ENCODE measurements around the gene FLNB. TPM values are rescaled to one million over a fixed set of nuclear protein-coding genes. Genes with fewer than 3 reads are reported as not detected.

Gene FLNB
- total RNA-seq, 2 donors from 2014 or later: 104 to 121 TPM

DNA sequence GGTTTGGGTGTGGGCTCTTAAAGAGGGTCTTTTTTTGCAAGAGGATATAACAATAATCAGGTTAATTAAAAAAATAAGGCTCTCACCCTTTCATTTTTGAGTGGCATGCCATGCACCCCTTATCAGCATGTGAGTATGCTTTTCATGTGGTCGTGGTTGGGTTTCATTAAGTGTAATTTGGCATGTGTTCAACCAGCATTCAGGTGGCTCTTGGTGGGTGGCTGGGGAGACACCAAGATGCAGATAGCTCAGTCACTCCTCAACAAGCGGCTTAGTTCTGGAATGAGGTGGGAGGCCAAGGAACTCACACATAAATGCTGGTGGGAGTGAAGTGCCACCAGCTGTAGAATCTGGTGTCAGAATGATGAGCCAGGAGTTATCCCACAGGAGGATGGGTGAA is 66.8 kb downstream of the FLNB start:
- no peak overlapping the region for H3K4me3 ChIP-seq
- no peaks in the 10 kb centered on the region for H3K9me3 ChIP-seq
- intact Hi-C loops (cut with DNase I): no loop called here
- H3K4me1 ChIP-seq: peaks cover 27% of the 10 kb centered on the region
- ATAC-seq (no peak), DNase-seq (no peak)
- no peak overlapping the region for H3K27ac ChIP-seq
- no peak for TF ChIP-seq POLR2A (IDR thresholded peaks at IDR 0.05)
- no peak for TF ChIP-seq CTCF (IDR thresholded peaks at IDR 0.05)
- WGBS, 2 donors: 50% methylated on average over 2 of the region's 2 CpGs
- no peaks in the 10 kb centered on the region for H3K27me3 ChIP-seq
- H3K36me3 ChIP-seq (replicated peaks in 1 of 2; ENCODE audit: insufficient read depth in 1 of 2, low read depth in 2 of 2): peaks cover 5 to 11% of the 10 kb centered on the region in 2 donors

- H3K27me3 ChIP-seq: no peaks in the 10 kb centered on the region
- H3K9me3 ChIP-seq: no peaks in the 10 kb centered on the region
- H3K4me1 ChIP-seq: peaks cover 15% of the 10 kb centered on the region
- no peak overlapping the region for H3K4me3 ChIP-seq
- DNase-seq (no peak), ATAC-seq (no peak)
- no peak overlapping the region for H3K27ac ChIP-seq
- intact Hi-C loops (cut with DNase I): no loop called here
- H3K36me3 ChIP-seq (replicated peaks in 1 of 2; ENCODE audit: insufficient read depth in 1 of 2, low read depth in 2 of 2): peaks cover 5 to 16% of the 10 kb centered on the region in 2 donors
- TF ChIP-seq CTCF (IDR thresholded peaks at IDR 0.05) (no peak), POLR2A (IDR thresholded peaks at IDR 0.05) (no peak)
Measured at GRCh38 chr3:58077596-58078285, 69.5 kb downstream of the FLNB start.

GRCh38 chr3:58078610-58079009 is 70.4 kb downstream of the FLNB start:
- intact Hi-C loops (cut with DNase I): no loop called here
- TF ChIP-seq POLR2A (IDR thresholded peaks at IDR 0.05): no peak
- TF ChIP-seq CTCF (IDR thresholded peaks at IDR 0.05): no peak
- no peak overlapping the region for H3K27ac ChIP-seq
- H3K4me3 ChIP-seq: no peak overlapping the region
- ATAC-seq (no peak), DNase-seq (no peak)
- H3K27me3 ChIP-seq: no peaks in the 10 kb centered on the region
- peaks cover 5 to 17% of the 10 kb centered on the region in 2 donors for H3K36me3 ChIP-seq (replicated peaks in 1 of 2; ENCODE audit: insufficient read depth in 1 of 2, low read depth in 2 of 2)
- H3K4me1 ChIP-seq: peaks cover 11% of the 10 kb centered on the region
- no peaks in the 10 kb centered on the region for H3K9me3 ChIP-seq
- WGBS, 2 donors: 79 to 84% methylated on average over 4 of the region's 4 CpGs

DNA sequence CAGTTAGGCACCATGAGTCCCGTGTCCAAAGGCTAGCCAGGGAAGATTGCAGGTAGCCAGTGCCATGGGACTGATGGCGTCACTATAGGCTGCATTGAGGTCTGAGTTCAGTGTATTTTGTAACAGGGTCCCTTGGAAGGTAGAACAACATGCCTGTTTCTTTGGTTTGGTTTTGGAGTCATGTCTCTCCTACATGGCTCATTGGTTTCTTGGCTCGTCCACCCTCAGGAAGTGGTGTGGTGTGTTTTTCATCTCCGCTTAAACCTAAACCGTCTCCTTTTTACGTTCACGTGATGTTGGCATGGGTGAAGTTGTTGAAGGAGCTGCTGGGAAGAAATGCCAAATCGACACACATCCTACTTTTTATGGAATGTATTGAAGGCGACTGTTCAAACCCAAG is 71.6 kb downstream of the FLNB start:
- intact Hi-C loops (cut with DNase I): no loop called here
- DNase-seq: no peak
- Histone ChIP-seq H3K9me3 (no peaks in the 10 kb centered on the region), H3K27me3 (no peaks in the 10 kb centered on the region), H3K4me1 (peaks cover 5% of the 10 kb centered on the region), H3K4me3 (no peak overlapping the region), H3K27ac (no peak overlapping the region), H3K36me3 (replicated peaks in 1 of 2; ENCODE audit: insufficient read depth in 1 of 2, low read depth in 2 of 2) (peaks cover 5 to 17% of the 10 kb centered on the region in 2 donors)
- no peak for ATAC-seq
- WGBS, 2 donors: 85 to 92% methylated on average over 9 of the region's 9 CpGs
- TF ChIP-seq POLR2A (IDR thresholded peaks at IDR 0.05) (no peak), CTCF (IDR thresholded peaks at IDR 0.05) (no peak)

- no peak for TF ChIP-seq CTCF (IDR thresholded peaks at IDR 0.05)
- TF ChIP-seq POLR2A (IDR thresholded peaks at IDR 0.05): no peak
- intact Hi-C loops (cut with DNase I): no loop called here
- H3K27ac ChIP-seq: no peak overlapping the region
- ATAC-seq (no peak), DNase-seq (no peak)
- H3K4me3 ChIP-seq: no peak overlapping the region
- H3K4me1 ChIP-seq: no peaks in the 10 kb centered on the region
- H3K27me3 ChIP-seq: no peaks in the 10 kb centered on the region
- 64 to 75% methylated on average over 7 of the region's 7 CpGs for WGBS, 2 donors
- H3K9me3 ChIP-seq: no peaks in the 10 kb centered on the region
- H3K36me3 ChIP-seq (replicated peaks in 1 of 2; ENCODE audit: insufficient read depth in 1 of 2, low read depth in 2 of 2): peaks cover 5 to 17% of the 10 kb centered on the region in 2 donors
Measured at GRCh38 chr3:58082047-58082446, 73.8 kb downstream of the FLNB start.
